22Rv1 (cell line): ENCODE results near the gene SCMH1.
A peak's percentile ranks its signal among the peaks of the same experiment; 100 is the strongest.
"Not testable (repeated sequence)": the region's sequence is repeated elsewhere in the genome, so short reads cannot be mapped to it uniquely, and the experiment has no call there.

Source experiments
- H3K27ac ChIP-seq: fragments of 450-650 bp; 2 replicates; pipeline ENCODE4 v1.5.1; 2017
- CTCF ChIP-seq: fragments of 450-650 bp; IDR thresholded peaks from 2 replicates; pipeline ENCODE4 v1.5.1; 2017; ENCODE audit warnings: mild to moderate bottlenecking
- ZFX ChIP-seq: fragments of 450-650 bp; IDR thresholded peaks from 2 replicates; pipeline ENCODE4 v1.6.1; 2017; ENCODE audit warnings: antibody characterized with exemption, borderline replicate concordance

SCMH1 gene

GRCh38 chr1:41272601-41273000, 30.5 kb upstream of the SCMH1 start:
- no peak overlapping the region for H3K27ac ChIP-seq
- TF ChIP-seq ZFX (no peak), CTCF (no peak)

- H3K27ac ChIP-seq = no peak overlapping the region
- TF ChIP-seq CTCF (peak; percentile 98), ZFX (no peak)
Observed at GRCh38 chr1:41268154-41268770, 26.2 kb upstream of the SCMH1 start.

GRCh38 chr1:41261926-41262618, 20.0 kb upstream of the SCMH1 start:
- H3K27ac ChIP-seq = no peak overlapping the region
- TF ChIP-seq CTCF = no peak
- no peak for TF ChIP-seq ZFX

- TF ChIP-seq CTCF (no peak), ZFX (no peak)
Observed at GRCh38 chr1:41260768-41261167, 18.7 kb upstream of the SCMH1 start.

GRCh38 chr1:41259221-41259620, 17.1 kb upstream of the SCMH1 start:
- H3K27ac ChIP-seq = no peak overlapping the region
- TF ChIP-seq ZFX = no peak
- TF ChIP-seq CTCF = no peak

More at GRCh38 chr1:41260768-41261167, 18.7 kb upstream of the SCMH1 start:
- H3K27ac ChIP-seq = no peak overlapping the region

- H3K27ac ChIP-seq = no peak overlapping the region
- TF ChIP-seq ZFX (no peak), CTCF (no peak)
Observed at GRCh38 chr1:41255978-41256377, 13.9 kb upstream of the SCMH1 start.

- H3K27ac ChIP-seq = not testable (repeated sequence)
Observed at GRCh38 chr1:41251120-41251519, 9.0 kb upstream of the SCMH1 start.
